Stomach (tissue), 9 donors: ENCODE measurements around the gene PRADC1. TPM values are rescaled to one million over a fixed set of nuclear protein-coding genes. Genes with fewer than 3 reads are reported as not detected.

Source experiments
- DNase-seq, 2 donors: peaks; one replicate each; pipeline versions ENCODE4 v3.0.0 to v3.0.0-alpha.2; 2013 to 2019
- H3K27ac ChIP-seq, 5 donors: fragments of 200-600 bp in 4 of 5; sonication (generic) in 4 of 5; one replicate each; pipeline ENCODE4 v1.5.1; 2013 to 2019; ENCODE audit warnings: mild to moderate bottlenecking in 1 of 5, moderate library complexity in 1 of 5
- H3K27me3 ChIP-seq, 3 donors: fragments of 200-600 bp; sonication (generic); one replicate each; pipeline ENCODE4 v1.5.1; 2017 to 2019; ENCODE audit warnings: mixed run types in 1 of 3
- H3K36me3 ChIP-seq, 4 donors: fragments of 200-600 bp; sonication (generic); 1 replicate in 3 of 4; 2 replicates in 1 of 4; pipeline ENCODE4 v1.5.1; 2016 to 2019
- H3K4me1 ChIP-seq, 4 donors: fragments of 200-600 bp; sonication (generic); one replicate each; pipeline ENCODE4 v1.5.1; 2016 to 2019
- H3K4me3 ChIP-seq, 4 donors: fragments of 200-600 bp; sonication (generic) in 3 of 4; one replicate each; pipeline ENCODE4 v1.5.1; 2016 to 2019; ENCODE audit warnings: mild to moderate bottlenecking in 1 of 4
- H3K9me3 ChIP-seq, 4 donors: fragments of 200-600 bp; sonication (generic); one replicate each; pipeline ENCODE4 v1.5.1; 2016 to 2019
- CTCF ChIP-seq, 7 experiments: fragments of 450-650 bp in 4 of 7; fragments of 200-600 bp in 3 of 7; sonication (generic) in 3 of 7; IDR thresholded peaks; one replicate each; pipeline ENCODE4 v1.5.1; 2016 to 2019; ENCODE audit warnings: antibody characterized with exemption in 7 of 7, control low read depth in 2 of 7, mild to moderate bottlenecking in 1 of 7
- EP300 ChIP-seq: sonication (generic); formaldehyde crosslinking; IDR thresholded peaks from one replicate; pipeline ENCODE4 v1.6.1; 2017; ENCODE audit warnings: antibody characterized with exemption
- POLR2A ChIP-seq, 4 donors: fragments of 450-650 bp; IDR thresholded peaks; one replicate each; pipeline ENCODE4 v1.6.1; 2016; ENCODE audit warnings: antibody characterized with exemption in 4 of 4, control low read depth in 2 of 4, mild to moderate bottlenecking in 1 of 4, moderate library complexity in 1 of 4
- POLR2AphosphoS5 ChIP-seq, 3 donors: sonication (generic); formaldehyde crosslinking; IDR thresholded peaks; one replicate each; pipeline ENCODE4 v1.6.1; 2016; ENCODE audit warnings: antibody characterized with exemption in 3 of 3
- WGBS, 5 donors: extraction: QIAGEN DNeasy Blood & Tissue Kit in 3 of 5; methylation state at CpG; one replicate each; pipeline versions ENCODE4 v1.1.5 to v1.1.7; 2013 to 2018; 5-methylcytosine and 5-hydroxymethylcytosine counted together
- intact Hi-C: fragments of 100-400 bp; cut with DNase I; formaldehyde crosslinking; loops from one replicate; pipeline ENCODE4 v1.15.1; 2023; ENCODE audit warnings: low total_unique reads
- polyA plus RNA-seq, 3 donors: library from polyadenylated mRNA; stranded (reverse); fragments of 200-250 nt; gene quantifications; one replicate each; pipeline ENCODE4 v1.2.3, GENCODE V29; 2013
- total RNA-seq, 5 donors: library from RNA; depleted of rRNA; stranded (reverse); fragments of >200 nt; gene quantifications; one replicate each; pipeline versions ENCODE4 v1.1.0 to v1.2.3, GENCODE V29; 2014 to 2016
- donor health status: healthy with polysubstance abuse.
- donor health status: Bipolar disorder and iron deficiency.
- donor health status: healthy.

PRADC1 gene
- total and polyA plus RNA-seq, 8 donors = 7.1 to 123 (median 22.1) TPM

GRCh38 chr2:73259704-73260337 lies 26.8 kb upstream of the PRADC1 start:
- Histone ChIP-seq H3K4me3 (no peak overlapping the region), H3K27me3 (no peaks in the 10 kb centered on the region), H3K27ac (no peak overlapping the region), H3K4me1 (no peaks in the 10 kb centered on the region), H3K36me3 (peaks cover 0 to 15% (median 9%) of the 10 kb centered on the region in 4 donors), H3K9me3 (no peaks in the 10 kb centered on the region)
- 81 to 92% (median 84%) methylated on average over 4 of the region's 4 CpGs for WGBS, 5 donors
- intact Hi-C loops = no loop called here
- no peak for DNase-seq
- TF ChIP-seq POLR2A (IDR thresholded peaks at IDR 0.05) = no peak
- no peak for TF ChIP-seq CTCF (IDR thresholded peaks at IDR 0.05)
- no peak for TF ChIP-seq POLR2AphosphoS5 (IDR thresholded peaks at IDR 0.05)
- TF ChIP-seq EP300 = no peak

GRCh38 chr2:73259276-73259675 lies 26.2 kb upstream of the PRADC1 start:
- no peaks in the 10 kb centered on the region for H3K27me3 ChIP-seq
- no peaks in the 10 kb centered on the region for H3K9me3 ChIP-seq
- intact Hi-C loops = no loop called here
- peaks cover 0 to 21% (median 14%) of the 10 kb centered on the region in 4 donors for H3K36me3 ChIP-seq
- no peak overlapping the region for H3K4me3 ChIP-seq
- no peaks in the 10 kb centered on the region for H3K4me1 ChIP-seq
- WGBS, 5 donors = 87 to 95% (median 89%) methylated on average over 8 of the region's 8 CpGs
- TF ChIP-seq POLR2AphosphoS5 (IDR thresholded peaks at IDR 0.05) (no peak), EP300 (no peak), POLR2A (IDR thresholded peaks at IDR 0.05) (no peak), CTCF (IDR thresholded peaks at IDR 0.05) (no peak)
- H3K27ac ChIP-seq = no peak overlapping the region
- no peak for DNase-seq

GRCh38 chr2:73258913-73259215 lies 25.8 kb upstream of the PRADC1 start:
- DNase-seq = no peak
- intact Hi-C loops = no loop called here
- Histone ChIP-seq H3K36me3 (peaks cover 0 to 24% (median 18%) of the 10 kb centered on the region in 4 donors), H3K4me3 (no peak overlapping the region), H3K9me3 (no peaks in the 10 kb centered on the region), H3K27me3 (no peaks in the 10 kb centered on the region), H3K4me1 (no peaks in the 10 kb centered on the region), H3K27ac (no peak overlapping the region)
- TF ChIP-seq POLR2AphosphoS5 (IDR thresholded peaks at IDR 0.05) (no peak), CTCF (IDR thresholded peaks at IDR 0.05) (no peak), POLR2A (IDR thresholded peaks at IDR 0.05) (no peak), EP300 (no peak)
- WGBS, 5 donors = 77 to 97% (median 94%) methylated on average over 3 to 9 of the region's 9 CpGs

GRCh38 chr2:73258186-73258912 lies 25.3 kb upstream of the PRADC1 start:
- WGBS, 5 donors = 81 to 93% (median 84%) methylated on average over 5 to 8 of the region's 8 CpGs
- no peak overlapping the region for H3K4me3 ChIP-seq
- no peak overlapping the region for H3K27ac ChIP-seq
- H3K4me1 ChIP-seq = no peaks in the 10 kb centered on the region
- H3K9me3 ChIP-seq = no peaks in the 10 kb centered on the region
- intact Hi-C loops = no loop called here
- peaks cover 0 to 25% (median 23%) of the 10 kb centered on the region in 4 donors for H3K36me3 ChIP-seq
- TF ChIP-seq CTCF (IDR thresholded peaks at IDR 0.05) (no peak), EP300 (no peak), POLR2A (IDR thresholded peaks at IDR 0.05) (no peak), POLR2AphosphoS5 (IDR thresholded peaks at IDR 0.05) (no peak)
- DNase-seq = no peak
- no peaks in the 10 kb centered on the region for H3K27me3 ChIP-seq
